RPMI7951 (cell line): Measurements from ENCODE around the gene SUPT4H1. TPM values are rescaled to one million over a fixed set of nuclear protein-coding genes. Genes with fewer than 3 reads are reported as not detected.

ENCODE experiments used
- DNase-seq: peaks from one replicate; pipeline ENCODE4 v3.0.0-alpha.2; 2012; ENCODE audit warnings: low read depth
- total RNA-seq: library from RNA; depleted of rRNA; stranded (reverse); fragments of >200 nt; shearing (Covaris generic); gene quantifications from 2 replicates; pipeline ENCODE4 v1.2.3, GENCODE V29; 2014

SUPT4H1 gene
- total RNA-seq, 1 experiment from 2014 or later = 61.4 TPM

DNA sequence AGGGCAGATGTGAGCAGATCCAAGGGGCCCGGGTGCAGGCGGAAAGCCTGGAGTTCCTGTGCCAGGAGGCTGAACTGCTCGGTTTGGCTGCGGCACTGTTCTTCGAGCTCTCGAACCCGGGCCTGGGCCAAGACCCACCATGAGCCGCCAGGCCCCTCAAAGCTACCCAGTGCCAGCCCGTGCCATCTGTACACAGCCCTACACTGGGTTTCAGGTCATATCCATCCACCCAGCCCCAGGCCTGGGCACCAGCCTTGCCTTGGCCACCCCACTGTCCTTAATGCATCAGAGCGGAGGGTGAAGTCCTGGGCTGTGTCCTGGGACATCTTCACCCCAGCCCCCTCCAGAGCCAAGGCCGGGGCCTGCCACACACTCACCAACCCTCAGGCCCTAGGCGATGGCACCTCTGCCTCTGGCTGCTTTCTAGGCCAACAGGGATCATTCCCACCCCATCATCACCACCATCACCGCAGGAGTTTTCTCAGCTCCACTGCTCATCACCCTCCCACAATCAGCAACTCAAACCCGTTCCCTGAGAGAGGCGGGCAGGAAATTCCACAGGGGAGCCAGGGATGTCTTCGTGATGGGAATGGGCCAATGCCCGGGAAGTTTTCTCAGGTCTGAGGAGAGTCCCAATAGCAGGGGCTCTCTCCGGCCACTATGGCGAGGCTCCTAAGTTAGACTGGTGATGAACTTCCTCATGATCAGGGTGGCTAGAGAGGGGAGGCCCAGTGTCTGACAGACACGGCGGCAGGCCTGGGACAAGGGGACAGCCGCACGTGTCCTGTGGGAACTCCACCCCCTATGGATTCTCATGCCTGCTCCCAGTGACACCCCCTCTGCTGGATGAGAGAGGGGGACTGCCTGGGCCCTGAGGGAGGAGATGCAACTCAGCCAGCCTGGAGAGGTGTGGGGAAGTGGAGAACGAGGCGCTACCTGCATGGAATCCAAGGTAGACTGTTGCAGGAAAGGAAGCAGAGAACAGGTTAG is 32.5 kb downstream of the SUPT4H1 start:
- no peak for DNase-seq

DNA sequence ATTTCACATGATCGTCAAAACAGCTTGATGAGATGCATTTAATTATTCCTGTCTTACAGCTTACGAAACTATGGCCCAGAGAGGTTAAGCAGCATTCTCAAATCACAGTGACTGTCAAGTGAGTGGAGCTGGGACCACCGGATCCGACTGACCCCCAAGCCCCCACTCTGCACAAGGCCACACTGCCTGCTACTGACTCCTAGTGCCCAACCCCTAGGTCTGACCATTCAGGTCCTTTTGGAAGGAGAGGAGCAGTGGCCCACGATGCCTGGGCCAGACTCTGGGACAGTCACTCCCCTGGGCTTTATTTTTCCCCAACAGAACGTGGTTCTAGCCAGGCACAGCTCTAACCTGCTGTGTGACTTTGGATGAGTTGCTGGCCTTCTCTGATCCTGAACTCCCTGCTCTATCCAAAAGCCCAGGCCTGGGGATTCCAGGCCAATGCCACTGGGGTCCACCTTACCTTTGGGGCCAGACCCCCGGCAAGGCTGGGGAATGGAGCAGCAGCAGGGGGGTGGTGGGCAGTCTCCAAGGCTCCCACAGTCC is 33.3 kb downstream of the SUPT4H1 start:
- no peak for DNase-seq

DNA sequence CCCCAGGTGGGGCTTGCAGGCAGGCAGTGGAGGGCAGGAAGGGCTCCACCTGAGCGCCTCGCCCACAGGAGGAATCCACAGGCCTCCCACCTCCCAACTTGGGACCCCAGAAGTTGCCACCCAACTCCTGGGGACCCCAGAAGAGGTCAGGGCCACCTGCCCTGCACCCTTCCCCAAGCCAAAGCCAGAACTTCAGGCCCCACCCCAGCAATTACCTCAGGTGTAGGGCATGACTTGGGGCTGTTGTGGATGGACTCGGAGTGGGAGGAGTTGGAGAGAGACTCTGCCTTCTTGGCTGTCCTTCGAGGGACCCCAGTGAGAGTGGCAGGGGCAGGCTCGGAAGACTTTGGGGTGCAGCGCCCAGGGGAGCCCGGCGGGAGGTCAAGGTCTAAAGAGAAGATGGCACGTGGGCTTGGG is 33.9 kb downstream of the SUPT4H1 start:
- no peak for DNase-seq

DNA sequence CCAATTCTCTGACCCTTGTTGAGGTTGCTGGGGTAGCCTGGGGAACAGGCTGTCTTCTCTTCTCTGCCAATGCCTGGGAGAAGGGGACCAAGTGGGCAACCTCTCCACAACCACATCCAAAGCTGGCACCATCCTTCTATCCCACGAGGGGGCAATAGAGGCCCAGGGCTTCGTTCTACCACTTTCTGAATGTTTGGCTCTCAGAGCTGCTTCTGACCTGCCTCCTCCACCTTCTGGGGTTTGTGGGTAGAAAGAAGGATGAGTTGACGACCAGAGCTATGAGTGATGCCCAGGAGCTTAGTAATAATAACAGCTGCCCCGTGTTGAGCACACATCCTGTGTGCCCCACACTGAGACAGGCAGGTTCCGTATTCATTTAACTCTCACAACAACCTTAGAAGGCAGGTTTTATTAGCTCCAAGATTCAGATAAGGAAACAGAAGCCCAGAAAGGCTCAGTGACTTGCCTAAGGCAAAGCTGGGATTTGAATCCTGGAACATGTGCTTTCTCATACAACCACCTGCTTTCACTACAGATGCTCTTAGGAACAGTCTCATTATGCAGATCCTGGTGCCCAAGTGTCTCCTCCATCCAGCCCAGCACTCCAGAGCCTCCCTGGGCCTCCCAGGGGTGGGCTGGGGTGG is 34.5 kb downstream of the SUPT4H1 start:
- peak; percentile 77 for DNase-seq

DNA sequence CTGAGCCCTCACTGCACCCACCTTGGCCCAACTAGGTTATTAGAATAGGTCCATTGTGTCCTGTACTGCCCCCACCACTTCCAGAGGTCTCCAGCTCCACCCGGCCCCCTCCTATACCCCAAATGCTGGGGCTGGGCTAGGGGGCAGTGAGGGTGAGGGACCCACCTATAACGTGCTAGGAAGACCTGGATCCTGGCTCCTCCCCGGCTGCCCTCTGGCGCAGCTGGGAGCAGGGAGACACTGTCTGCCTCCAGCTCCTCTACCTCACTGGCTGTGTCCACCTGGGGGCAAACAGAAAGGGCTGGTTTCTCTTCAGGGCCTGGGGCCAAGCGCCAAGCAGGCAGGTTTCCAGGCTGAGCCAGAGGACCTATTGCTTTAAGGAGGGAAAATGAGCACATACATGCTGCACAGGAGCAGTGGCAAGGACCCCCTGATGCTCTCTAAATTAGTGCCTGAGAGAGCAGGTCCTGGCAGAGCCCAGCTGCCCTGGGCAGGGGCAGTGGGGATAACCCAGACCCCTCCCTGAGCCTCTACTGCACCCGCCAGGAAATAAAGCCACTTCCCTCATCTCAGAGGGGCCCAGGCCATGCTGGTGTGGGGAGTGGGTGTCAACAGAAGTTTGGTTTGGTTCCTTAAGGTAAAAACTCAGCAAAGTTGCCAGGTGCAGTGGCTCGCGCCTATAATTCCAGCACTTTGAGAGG is 35.6 kb downstream of the SUPT4H1 start:
- no peak for DNase-seq

DNA sequence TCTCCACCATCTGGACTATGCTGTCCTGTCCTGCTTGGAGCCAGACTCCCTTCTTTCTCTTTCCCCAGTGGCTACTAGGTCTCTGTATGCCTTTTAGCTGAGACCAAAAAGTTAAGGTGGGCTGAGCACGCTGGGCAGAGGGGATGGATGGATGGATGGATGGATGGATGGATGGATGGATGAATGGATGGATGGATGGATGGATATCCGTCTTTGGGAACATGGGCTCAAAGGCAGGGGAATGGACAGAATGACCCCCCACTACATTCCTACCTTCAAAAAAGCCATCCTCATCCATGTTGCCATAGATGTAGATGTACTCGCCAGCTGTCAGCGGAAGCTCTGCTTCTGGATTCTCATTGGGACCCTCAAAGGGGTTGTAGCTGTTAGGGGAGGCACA is 36.3 kb downstream of the SUPT4H1 start:
- no peak for DNase-seq

DNA sequence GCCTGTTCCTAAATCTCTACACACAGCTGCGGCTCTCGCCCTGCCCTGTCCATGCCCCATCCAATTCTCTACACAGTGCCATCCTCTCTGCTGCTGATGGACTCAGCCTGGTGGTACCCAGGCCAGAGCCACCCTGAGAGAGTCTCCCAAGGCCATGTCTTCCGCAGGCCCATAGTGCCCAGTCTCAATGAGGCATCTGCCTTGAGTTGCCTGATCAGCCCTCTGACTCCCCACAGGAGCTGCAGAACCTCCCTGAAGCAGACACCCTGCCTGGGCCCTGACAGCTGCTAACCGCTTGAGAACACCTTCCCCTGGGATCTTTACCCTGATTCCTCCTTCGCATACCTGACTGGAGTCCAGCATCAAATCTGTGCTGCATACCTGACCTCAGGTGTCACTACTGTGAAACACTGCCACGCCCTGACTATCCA is 36.7 kb downstream of the SUPT4H1 start:
- DNase-seq = no peak

DNA sequence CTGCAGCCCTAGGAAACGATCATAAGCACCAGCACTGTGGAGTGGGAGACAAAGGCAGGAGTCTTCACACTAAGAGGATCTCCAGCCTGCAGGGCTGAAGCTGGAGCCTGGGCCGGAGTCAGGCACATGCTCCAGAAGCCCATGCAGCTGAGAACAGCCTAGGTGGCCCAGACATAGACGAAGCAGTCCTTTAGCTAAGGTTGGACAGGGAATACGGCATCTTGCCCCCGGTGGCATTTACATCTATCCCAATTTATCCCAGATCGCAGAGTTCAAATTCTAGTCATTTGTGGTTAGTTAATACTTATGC is 37.3 kb downstream of the SUPT4H1 start:
- no peak for DNase-seq

DNA sequence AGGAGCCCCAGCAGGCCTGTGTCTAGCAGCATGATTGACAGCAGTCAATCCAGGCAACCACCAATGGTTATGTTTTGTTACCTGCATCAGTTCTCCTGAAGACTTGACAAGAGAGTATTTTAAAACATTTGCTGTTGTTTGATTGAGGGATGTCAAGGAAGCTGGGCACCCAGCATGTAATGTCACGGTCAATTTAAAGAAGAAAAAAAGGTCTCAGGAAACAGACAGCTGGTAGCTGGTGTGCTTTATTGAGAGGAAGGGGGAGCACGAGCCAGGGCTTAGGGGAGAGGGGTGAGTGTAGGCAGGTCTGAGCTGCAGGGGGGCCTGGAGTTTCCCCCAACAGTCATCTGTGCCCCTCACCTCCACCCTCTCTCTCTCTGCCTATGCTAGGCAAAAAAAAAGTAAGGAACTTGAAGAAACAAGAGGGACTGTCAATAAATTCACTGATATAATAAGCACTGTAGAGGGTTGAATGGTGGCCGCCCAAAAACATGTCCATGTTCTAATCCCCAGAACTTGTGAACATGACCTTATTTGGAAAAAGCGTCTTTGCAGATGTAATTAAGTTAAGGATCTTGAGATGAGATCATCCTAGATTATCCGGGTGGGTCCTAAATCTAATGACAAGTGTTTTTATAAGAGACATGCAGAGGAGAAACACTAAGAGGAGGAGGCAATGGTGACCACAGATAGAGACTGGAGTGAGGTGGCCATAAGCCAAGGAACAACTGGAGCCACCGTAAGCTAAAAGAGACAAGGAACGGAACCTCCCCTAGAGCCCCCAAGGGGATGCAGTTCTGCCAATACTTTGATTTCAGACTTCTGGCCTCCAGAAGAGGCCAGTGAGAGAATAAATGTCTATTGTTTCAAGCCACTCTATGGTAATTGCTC is 37.9 kb downstream of the SUPT4H1 start:
- no peak for DNase-seq

DNA sequence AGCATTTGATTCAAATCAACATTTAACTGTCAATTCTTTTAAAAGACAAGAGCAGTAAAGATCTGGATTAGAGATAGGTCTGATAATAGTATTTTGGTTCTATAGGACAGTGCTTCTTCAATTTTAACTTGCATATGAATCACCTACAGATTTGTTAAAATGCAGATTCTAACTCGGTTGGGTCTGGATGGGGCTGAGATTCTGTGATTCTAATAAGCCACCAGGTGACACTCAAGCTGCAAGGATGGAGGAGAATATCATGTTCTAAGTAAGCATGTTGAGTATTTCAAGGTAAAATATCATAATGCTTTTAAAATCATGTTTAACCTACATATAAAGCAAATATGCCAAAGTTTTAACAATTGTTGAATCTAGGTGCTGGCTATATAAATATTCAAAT is 39.2 kb downstream of the SUPT4H1 start:
- no peak for DNase-seq

DNA sequence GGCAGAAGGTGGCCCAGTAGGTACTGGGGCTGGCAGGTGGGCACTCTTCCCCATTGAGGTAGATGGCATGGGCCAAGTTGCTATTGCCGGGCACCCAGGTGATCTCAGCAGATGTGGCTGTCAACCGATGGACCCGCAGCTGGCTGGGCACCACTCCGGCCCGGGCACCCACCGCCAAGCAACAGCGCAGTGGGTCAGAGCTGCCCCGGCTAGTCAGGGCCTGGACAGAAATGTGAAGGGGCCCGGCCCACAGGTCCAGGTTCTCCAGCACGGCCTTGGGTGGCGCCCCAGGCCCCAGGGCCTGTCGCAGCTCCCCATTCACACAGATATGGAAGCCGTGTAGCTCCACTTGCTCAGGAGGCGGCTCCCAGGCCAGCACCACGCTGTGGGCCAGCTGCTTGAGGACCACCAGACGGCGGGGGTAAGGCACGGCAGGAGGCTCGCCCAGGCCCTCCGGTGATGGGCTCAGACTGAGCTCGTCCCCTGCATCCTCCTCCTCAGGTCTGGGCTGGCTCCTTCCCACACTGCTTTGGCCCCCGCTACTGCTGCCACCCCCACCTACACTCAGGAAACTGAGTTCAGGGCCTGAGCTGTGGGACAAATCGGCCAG is 39.9 kb downstream of the SUPT4H1 start:
- DNase-seq = no peak

DNA sequence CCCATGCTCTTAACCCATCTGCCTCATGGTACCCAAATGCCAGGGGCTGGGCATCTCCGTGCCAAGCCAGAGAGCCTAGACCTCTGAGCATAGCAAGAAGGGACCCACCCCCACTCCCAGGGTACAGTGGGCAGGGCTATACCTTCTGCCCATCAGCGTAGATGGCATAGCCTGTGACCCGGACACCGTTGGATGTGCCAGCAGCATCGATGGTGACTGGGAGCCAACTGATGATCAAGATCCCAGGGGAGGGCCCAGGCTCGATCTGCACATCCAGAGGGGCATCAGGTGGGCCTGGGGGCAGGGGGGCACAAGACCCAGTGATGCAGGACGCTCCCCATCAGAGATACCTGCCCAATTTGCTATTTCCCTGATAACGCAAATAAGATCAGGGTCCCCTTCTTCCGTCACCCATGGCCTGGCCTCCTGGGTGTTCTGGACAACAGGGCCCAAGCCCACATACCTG is 40.5 kb downstream of the SUPT4H1 start:
- DNase-seq = no peak

DNA sequence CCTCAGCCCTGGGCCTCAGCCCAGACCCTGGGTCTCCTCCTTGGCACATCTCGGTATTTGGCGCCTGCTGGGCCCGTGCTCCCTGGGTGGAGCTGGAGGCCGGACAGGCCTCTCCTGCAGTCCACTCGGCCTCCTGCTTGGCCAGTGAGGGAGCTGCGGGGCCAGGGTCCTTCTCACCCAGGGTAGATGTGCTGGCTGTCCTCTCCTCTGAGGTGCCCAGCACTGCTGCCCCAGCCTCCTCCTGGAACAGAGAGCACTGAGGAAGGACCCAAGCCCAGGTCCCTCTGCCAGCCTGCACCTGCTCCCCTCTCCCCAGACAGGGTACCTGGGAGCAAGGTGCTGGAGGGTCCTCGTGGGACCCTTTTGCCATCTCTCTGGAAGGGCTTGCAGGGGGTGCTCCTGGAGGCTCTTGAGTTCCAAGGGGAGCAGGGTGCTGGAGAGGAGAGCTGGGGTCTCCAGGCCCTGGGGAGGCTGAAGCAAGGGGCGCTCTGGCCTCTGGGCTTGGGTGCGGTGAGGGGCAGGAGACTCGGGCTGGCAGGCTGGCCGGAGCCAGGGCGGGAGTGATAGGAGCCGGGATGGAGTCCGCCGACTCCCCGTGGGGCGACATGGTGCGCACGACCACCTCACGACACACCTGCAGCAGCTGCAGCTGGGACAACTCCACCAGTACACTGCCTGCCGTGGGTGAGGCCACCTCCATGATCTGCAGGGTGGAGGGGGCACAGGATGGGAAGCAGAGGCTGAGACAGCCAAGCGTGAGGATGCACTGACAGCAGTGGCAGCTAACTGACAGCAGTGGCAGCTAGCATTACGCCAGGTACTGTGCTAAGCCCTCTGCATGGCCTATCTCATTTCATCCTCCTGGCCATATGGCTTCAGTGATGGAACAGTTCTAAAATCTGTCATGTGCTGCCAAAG is 41.2 kb downstream of the SUPT4H1 start:
- DNase-seq = no peak

DNA sequence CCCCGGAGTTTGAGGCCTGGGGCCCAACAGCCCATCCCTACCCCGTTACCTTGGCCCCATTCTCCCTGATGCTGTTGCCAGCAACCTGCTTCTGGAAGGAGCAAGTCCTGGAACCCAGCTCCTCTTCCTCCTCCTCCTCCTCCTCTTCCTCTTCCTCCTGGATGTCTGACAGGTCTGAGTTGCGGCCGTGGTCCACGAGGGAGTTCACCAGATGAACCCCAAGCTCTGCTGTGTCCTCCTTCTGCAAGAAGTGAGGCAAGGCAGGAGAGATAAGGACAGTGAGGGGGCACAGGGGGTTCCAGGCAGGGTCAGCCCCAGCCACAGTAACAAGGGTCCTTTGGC is 42.1 kb downstream of the SUPT4H1 start:
- no peak for DNase-seq

DNA sequence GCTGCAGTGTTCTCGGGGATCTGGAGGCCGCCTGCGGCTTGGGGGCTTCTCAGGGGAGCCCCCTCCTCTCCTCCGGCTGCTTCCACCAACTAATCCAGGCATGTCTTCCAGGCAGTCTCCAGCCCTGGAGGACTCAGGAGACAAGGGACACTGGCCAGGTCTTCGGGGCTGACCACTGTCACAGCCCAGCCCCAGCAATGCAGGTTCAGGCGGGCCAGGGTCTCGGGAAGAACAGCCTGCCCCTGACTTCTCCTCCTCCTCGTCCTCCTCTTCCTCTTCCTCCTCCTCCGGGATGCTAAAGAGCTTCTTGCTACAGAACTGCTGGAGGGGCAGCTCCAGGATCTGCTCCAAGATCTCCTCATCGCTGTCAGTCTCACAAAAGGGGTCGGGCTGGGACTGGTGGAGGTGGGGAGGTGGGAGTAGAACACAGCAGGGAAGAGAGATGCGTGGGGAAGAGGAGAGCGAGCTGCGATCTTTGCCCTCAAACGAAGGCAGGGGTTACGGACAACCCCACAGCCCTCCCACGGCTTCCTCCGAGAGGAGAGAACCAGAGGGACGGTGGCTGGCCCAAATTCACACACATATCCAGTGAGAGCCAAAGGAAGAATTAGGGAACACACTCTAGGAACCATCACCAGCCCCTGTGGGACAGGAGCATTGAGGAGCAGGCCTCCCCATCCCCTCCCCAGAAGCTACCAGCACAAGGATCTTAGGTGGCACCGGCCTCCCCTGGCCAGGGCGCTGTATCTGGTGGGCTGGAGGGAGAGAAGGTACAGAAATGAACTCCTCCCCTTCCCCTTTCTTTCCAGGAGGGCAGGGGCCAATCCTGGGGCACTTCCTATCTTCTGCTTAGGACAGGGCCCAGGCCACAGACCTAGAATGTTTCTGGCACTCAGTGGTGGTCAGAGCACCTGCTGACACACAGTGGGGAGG is 42.8 kb downstream of the SUPT4H1 start:
- no peak for DNase-seq

DNA sequence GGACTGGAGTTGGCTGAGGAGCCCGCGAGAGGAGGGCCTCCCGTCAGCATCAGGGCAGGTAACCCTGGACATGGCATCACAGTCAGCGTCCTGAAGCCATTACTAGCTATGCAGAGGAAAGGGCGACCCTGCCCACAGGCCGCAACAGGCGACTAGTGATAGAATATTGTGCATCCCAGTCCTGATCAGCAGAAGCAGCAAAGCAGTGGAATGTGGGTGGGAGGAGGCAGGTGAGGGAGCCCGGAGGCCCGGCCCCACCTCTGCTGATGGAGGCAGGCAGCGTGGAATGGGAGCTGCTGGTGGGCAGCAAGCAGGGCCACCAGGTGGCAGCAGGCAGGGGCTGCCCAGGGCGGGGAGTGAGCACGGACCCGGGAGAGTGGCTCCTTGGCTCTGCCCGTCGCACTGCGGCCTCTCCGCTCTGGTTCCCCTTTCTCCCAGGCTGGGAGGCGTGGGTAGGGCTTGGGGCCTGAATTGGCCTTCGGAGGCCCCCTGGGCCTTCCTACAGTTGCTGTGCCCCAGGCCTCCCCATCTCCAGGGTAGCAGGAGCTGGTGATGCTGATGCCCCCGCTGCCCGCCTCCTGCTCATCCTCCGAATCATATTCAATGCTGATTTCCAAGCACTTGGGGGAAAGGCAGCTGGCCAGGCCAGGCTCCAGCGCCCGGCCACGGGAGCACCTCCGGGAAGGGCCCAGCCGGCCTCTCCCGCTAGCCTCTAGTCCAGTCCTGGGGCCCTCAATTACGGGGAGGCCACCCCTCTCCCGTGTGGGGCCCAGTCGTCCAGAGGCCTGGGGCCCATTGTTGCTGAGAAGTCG is 43.6 kb downstream of the SUPT4H1 start:
- no peak for DNase-seq

DNA sequence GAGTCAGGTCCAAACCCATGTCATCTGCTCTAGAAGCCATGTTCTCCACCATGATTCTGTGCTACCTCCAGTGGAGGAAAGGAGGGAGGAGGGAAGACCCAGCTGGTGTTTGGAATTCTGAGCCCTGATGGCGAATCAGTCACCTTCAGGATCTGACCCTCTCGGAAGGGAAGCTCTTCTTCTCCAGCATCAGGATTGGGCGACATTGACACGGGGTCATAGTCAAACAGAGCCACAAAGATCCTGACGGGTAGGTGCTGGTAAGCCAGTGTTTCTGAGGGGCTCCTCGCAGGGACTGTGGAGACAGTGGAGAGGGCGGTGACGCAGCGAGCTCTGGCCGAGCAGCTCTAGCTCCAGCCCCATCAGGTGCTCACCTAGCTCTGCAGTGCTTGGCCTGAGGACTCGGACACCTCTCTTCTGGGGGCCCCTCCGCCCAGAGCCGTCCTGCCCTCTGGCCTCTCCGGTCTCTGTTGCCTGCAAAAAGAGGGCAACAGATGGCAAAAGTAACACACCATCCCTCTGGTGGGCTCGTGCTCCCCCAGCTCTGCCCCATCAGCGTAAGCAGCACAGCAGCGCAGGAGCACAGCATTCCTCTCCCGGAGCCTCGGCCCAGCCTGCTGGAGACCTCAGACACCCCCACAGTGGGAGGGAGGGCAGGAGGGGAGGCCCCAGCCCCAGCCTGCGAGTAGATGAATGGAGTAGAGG is 44.4 kb downstream of the SUPT4H1 start:
- no peak for DNase-seq
